ENCODE results near the gene PRPF39. TPM values are rescaled to one million over a fixed set of nuclear protein-coding genes. Genes with fewer than 3 reads are reported as not detected.
A peak's percentile ranks its signal among the peaks of the same experiment; 100 is the strongest.

PRPF39 gene
- total and polyA plus RNA-seq, 10 of the 15 experiments (the other 5 are each of a cell fraction or from before 2014, with no cell fraction given): 22.1 to 91.7 (median 36.9) TPM

GRCh38 chr14:45135659-45136395 is 51.9 kb downstream of the PRPF39 start, which contains the start of gene FANCM:
Gene FANCM (plus strand): TSS chr14:45135930. CDS start chr14:45136032, 102 bp downstream.
- Histone ChIP-seq H3K36me3 (ENCODE audit: control insufficient read depth in 2 of 2, insufficient read depth in 2 of 2, low read length in 1 of 2) (0 out of 4 replicates have a peak, but pooled peaks cover 0 to 3% of the 10 kb centered on the region in 2 experiments), H3K27me3 (replicated peaks in 1 of 2; ENCODE audit: control insufficient read depth in 2 of 2, insufficient read depth in 2 of 2, low read length in 1 of 2) (no peaks in the 10 kb centered on the region), H3K4me2 (ENCODE audit: control insufficient read depth, insufficient read depth) (peak within 1 kb of the TSS; percentile 90), H3K4me3 (peak within 1 kb of the TSS; percentile 97), H3K27ac (ENCODE audit: control insufficient read depth, insufficient read depth) (peak within 1 kb of the TSS; percentile 77), H4K20me1 (ENCODE audit: control insufficient read depth, insufficient read depth) (no peaks in the 10 kb centered on the region), H2AFZ (ENCODE audit: control insufficient read depth, low read depth, low read length) (peak within 1 kb of the TSS; percentile 97), H3K9me3 (replicated peaks; ENCODE audit: control insufficient read depth, insufficient read depth, low read length) (no peaks in the 10 kb centered on the region), H3K9ac (ENCODE audit: control insufficient read depth, insufficient read depth, low read length) (peak within 1 kb of the TSS; percentile 86), H3K4me1 (ENCODE audit: control insufficient read depth, insufficient read depth, low read length) (peaks cover 4% of the 10 kb centered on the region), H3K79me2 (ENCODE audit: control insufficient read depth, insufficient read depth, low read length) (peaks cover 76% of the 10 kb centered on the region)
- POLR2A ChIA-PET: interaction anchor here (1.1 to 2.5 kb wide), 6 partner anchors 10 to 174 kb away, joined by 3 to 12 read pairs (median 5); partner anchors contain the start of genes KLHL28 and TOGARAM1
- 2% methylated on average over 48 of the region's 48 CpGs for WGBS (ENCODE audit: insufficient coverage, insufficient replicate concordance, low lambda C conversion rate, missing lambda C conversion rate)
- FAIRE-seq (peak; percentile 89), DNase-seq (ENCODE audit: low read depth, low spot score) (peak; percentile 91), ATAC-seq (peak; percentile 67)
- SMC1A ChIA-PET (ENCODE audit: uncharacterized antibody, unreplicated experiment): interaction anchor here (0.8 to 1.9 kb wide), 10 partner anchors 9 to 289 kb away, joined by 3 to 11 read pairs (median 3); partner anchors contain the start of genes KLHL28, PRPF39 and TOGARAM1
- CTCF ChIA-PET: interaction anchor here (0.8 to 2.6 kb wide), 7 partner anchors 8 to 223 kb away, joined by 3 to 13 read pairs (median 3); partner anchors contain the start of genes KLHL28 and TOGARAM1
- BruUV-seq (replicated peaks): TSS peak; percentile 72
- RAD21 ChIA-PET (ENCODE audit: unreplicated experiment): interaction anchor here (0.7 to 2.6 kb wide), 6 partner anchors 13 to 186 kb away, joined by 3 to 8 read pairs (median 3); partner anchors contain the start of gene MIS18BP1
- intact Hi-C loops (cut with micrococcal nuclease; ENCODE audit: unreplicated experiment) (loop anchor here (1.0 to 2.0 kb wide), 2 partner anchors 117 to 239 kb away; partner anchors contain the start of gene MIS18BP1), in situ Hi-C loops (cut with MboI) (loop anchor here (5.0 kb wide), 1 partner anchor 174 kb away; the partner anchor contains the start of genes KLHL28 and TOGARAM1)
- TF ChIP-seq SP1 (IDR thresholded peaks at IDR 0.05; ENCODE audit: low read depth, low read length): peak; percentile 88
- no peak for TF ChIP-seq YBX1 (IDR thresholded peaks at IDR 0.05)
- TF ChIP-seq, protein P1, sequence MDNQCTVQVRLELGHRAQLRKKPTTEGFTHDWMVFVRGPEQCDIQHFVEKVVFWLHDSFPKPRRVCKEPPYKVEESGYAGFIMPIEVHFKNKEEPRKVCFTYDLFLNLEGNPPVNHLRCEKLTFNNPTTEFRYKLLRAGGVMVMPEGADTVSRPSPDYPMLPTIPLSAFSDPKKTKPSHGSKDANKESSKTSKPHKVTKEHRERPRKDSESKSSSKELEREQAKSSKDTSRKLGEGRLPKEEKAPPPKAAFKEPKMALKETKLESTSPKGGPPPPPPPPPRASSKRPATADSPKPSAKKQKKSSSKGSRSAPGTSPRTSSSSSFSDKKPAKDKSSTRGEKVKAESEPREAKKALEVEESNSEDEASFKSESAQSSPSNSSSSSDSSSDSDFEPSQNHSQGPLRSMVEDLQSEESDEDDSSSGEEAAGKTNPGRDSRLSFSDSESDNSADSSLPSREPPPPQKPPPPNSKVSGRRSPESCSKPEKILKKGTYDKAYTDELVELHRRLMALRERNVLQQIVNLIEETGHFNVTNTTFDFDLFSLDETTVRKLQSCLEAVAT (IDR thresholded peaks at IDR 0.05): 0 out of 2 replicates have a peak, but pooled peaks have one; percentile 17
- TF ChIP-seq, protein P2, sequence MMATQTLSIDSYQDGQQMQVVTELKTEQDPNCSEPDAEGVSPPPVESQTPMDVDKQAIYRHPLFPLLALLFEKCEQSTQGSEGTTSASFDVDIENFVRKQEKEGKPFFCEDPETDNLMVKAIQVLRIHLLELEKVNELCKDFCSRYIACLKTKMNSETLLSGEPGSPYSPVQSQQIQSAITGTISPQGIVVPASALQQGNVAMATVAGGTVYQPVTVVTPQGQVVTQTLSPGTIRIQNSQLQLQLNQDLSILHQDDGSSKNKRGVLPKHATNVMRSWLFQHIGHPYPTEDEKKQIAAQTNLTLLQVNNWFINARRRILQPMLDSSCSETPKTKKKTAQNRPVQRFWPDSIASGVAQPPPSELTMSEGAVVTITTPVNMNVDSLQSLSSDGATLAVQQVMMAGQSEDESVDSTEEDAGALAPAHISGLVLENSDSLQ (IDR thresholded peaks at IDR 0.05): peak; percentile 84
- TF ChIP-seq, protein P3, sequence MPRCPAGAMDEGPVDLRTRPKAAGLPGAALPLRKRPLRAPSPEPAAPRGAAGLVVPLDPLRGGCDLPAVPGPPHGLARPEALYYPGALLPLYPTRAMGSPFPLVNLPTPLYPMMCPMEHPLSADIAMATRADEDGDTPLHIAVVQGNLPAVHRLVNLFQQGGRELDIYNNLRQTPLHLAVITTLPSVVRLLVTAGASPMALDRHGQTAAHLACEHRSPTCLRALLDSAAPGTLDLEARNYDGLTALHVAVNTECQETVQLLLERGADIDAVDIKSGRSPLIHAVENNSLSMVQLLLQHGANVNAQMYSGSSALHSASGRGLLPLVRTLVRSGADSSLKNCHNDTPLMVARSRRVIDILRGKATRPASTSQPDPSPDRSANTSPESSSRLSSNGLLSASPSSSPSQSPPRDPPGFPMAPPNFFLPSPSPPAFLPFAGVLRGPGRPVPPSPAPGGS (IDR thresholded peaks at IDR 0.05; ENCODE audit: borderline replicate concordance, insufficient read depth, low read depth, low read length, poor library complexity, severe bottlenecking): no peak
- no peak for TF ChIP-seq TBL1XR1 (IDR thresholded peaks at IDR 0.05; ENCODE audit: low read depth, low read length)
- TF ChIP-seq ELK1 (IDR thresholded peaks at IDR 0.05; ENCODE audit: low read depth, low read length): peak; percentile 69; the same call in 1 of the 2 replicates
- TF ChIP-seq NFYA (IDR thresholded peaks at IDR 0.05; ENCODE audit: borderline replicate concordance, low read depth, low read length): peak; percentile 27
- TF ChIP-seq HDAC2 (IDR thresholded peaks at IDR 0.05): peak; percentile 77; the same call in 1 of the 2 replicates
- no peak for TF ChIP-seq SREBF2 (IDR thresholded peaks at IDR 0.05; ENCODE audit: low read length)
- TF ChIP-seq ZNF217 (IDR thresholded peaks at IDR 0.05): no peak
- TF ChIP-seq, protein P4, sequence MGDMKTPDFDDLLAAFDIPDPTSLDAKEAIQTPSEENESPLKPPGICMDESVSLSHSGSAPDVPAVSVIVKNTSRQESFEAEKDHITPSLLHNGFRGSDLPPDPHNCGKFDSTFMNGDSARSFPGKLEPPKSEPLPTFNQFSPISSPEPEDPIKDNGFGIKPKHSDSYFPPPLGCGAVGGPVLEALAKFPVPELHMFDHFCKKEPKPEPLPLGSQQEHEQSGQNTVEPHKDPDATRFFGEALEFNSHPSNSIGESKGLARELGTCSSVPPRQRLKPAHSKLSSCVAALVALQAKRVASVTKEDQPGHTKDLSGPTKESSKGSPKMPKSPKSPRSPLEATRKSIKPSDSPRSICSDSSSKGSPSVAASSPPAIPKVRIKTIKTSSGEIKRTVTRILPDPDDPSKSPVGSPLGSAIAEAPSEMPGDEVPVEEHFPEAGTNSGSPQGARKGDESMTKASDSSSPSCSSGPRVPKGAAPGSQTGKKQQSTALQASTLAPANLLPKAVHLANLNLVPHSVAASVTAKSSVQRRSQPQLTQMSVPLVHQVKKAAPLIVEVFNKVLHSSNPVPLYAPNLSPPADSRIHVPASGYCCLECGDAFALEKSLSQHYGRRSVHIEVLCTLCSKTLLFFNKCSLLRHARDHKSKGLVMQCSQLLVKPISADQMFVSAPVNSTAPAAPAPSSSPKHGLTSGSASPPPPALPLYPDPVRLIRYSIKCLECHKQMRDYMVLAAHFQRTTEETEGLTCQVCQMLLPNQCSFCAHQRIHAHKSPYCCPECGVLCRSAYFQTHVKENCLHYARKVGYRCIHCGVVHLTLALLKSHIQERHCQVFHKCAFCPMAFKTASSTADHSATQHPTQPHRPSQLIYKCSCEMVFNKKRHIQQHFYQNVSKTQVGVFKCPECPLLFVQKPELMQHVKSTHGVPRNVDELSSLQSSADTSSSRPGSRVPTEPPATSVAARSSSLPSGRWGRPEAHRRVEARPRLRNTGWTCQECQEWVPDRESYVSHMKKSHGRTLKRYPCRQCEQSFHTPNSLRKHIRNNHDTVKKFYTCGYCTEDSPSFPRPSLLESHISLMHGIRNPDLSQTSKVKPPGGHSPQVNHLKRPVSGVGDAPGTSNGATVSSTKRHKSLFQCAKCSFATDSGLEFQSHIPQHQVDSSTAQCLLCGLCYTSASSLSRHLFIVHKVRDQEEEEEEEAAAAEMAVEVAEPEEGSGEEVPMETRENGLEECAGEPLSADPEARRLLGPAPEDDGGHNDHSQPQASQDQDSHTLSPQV (IDR thresholded peaks at IDR 0.05): no peak
